ENCODE results near the gene VPS25.
"Not testable (repeated sequence)": the region's sequence is repeated elsewhere in the genome, so short reads cannot be mapped to it uniquely, and the experiment has no call there.

VPS25 gene

GRCh38 chr17:42773290-42774035, at the start of gene VPS25:
TSS of gene VPS25 (plus strand) at chr17:42773449. CDS start at chr17:42773476, 27 bp downstream.
- Mint-ChIP-seq H3K27ac (peak within 1 kb of the TSS; percentile 97 to 98), H3K27me3 (peaks cover 5% of the 10 kb centered on the region), H3K9me3 (no peaks in the 10 kb centered on the region), H3K4me3 (peak within 1 kb of the TSS; percentile 97 to 100), H3K4me1 (peaks cover 31% of the 10 kb centered on the region)
- peak; percentile 97 for ATAC-seq
- peak; percentile 65 to 76 for DNase-seq

- Mint-ChIP-seq H3K9me3 (no peaks in the 10 kb centered on the region), H3K4me1 (no peaks in the 10 kb centered on the region), H3K27me3 (no peaks in the 10 kb centered on the region), H3K27ac (no peak overlapping the region), H3K4me3 (no peak overlapping the region)
- no peak for ATAC-seq
- no peak for DNase-seq
Observed at GRCh38 chr17:42723636-42724035, 49.6 kb upstream of the VPS25 start.

DNA sequence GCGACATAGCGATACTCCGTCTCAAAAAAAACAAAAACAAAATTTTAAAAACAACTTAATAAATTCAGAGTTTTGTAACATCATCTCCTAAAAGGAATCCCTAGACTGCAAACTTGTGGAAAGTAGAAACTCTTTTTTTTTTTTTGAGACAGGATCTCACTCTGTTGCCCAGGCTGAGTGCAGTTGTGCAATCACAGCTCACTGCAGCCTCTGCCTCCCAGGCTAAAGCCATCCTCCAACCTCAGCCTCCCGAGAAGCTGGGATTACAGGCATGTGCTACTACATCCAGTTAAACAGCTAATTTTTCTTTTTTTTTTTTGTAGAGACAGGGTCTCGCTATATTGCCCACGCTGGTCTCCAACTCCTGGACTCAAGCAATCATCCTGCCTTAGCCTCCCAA, 48.1 kb upstream of the VPS25 start:
- H3K9me3 Mint-ChIP-seq, result no peaks in the 10 kb centered on the region
- ATAC-seq (no peak), DNase-seq (no peak)
- H3K27ac Mint-ChIP-seq, result no peak overlapping the region
- no peaks in the 10 kb centered on the region for H3K4me1 Mint-ChIP-seq
- no peaks in the 10 kb centered on the region for H3K27me3 Mint-ChIP-seq
- H3K4me3 Mint-ChIP-seq, result no peak overlapping the region

- no peaks in the 10 kb centered on the region for H3K9me3 Mint-ChIP-seq
- H3K4me3 Mint-ChIP-seq, result no peak overlapping the region
- no peaks in the 10 kb centered on the region for H3K27me3 Mint-ChIP-seq
- H3K27ac Mint-ChIP-seq, result no peak overlapping the region
- no peak for ATAC-seq
- H3K4me1 Mint-ChIP-seq, result peaks cover 18% of the 10 kb centered on the region
- DNase-seq, result no peak
Observed at GRCh38 chr17:42740699-42741098, 32.5 kb upstream of the VPS25 start.

DNA sequence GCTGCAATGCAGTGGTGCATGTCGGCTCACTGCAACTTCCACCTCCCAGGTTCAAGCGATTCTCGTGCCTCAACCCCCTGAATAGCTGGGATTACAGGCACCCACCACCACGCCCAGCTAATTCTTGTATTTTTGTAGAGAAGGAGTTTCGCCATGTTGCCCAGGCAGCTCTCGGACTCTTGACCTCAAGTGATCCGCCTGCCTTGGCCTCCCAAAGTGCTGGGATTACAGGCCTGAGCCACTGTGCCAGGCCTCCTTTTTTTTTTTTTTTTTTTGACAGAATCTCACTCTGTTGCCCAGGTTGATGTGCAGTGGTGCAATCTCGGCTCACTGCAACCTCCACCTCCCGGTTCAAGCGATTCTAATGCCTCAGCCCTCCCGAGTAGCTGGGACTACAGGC, 30.3 kb upstream of the VPS25 start:
- not testable (repeated sequence) for H3K27me3 Mint-ChIP-seq, H3K27ac Mint-ChIP-seq, H3K4me3 Mint-ChIP-seq, DNase-seq, H3K9me3 Mint-ChIP-seq, ATAC-seq
- H3K4me1 Mint-ChIP-seq, result peaks cover 18% of the 10 kb centered on the region

- DNase-seq (no peak), ATAC-seq (no peak)
- Mint-ChIP-seq H3K9me3 (no peaks in the 10 kb centered on the region), H3K4me3 (peak overlapping the region; percentile 87 to 90), H3K27ac (peak overlapping the region; percentile 94 to 97), H3K4me1 (peaks cover 18% of the 10 kb centered on the region), H3K27me3 (peaks cover 10% of the 10 kb centered on the region)
Observed at GRCh38 chr17:42743595-42744282, 29.5 kb upstream of the VPS25 start.

DNA sequence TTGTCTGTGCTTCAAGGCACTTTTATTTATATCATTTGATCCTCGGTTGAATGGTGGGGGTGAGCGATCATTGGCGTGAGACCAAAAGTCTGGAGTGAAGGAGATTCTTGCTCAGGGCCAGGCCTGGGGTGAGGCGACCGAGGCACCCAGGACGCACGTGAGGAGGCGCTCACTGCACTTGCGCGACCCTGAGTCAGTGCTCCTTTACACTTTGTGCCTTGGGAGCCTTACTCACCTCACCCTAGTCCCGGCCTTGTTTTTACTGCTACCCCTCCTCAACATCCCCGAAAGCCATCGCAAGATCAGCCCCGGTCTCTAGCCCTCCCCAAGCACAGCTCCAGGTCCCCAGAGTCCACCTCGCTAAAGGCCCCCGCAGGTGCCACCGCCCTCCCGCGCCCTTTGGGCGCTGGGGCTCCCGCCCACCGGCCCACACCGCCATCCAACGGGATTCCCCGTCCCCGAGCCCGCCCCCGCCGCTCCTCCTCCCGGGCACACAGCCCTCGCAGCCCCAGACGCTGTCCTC, 28.9 kb upstream of the VPS25 start:
- Mint-ChIP-seq H3K4me3 (peak overlapping the region; percentile 87 to 90), H3K4me1 (peaks cover 18% of the 10 kb centered on the region), H3K27me3 (peaks cover 16% of the 10 kb centered on the region), H3K27ac (peak overlapping the region; percentile 94 to 97), H3K9me3 (no peaks in the 10 kb centered on the region)
- DNase-seq (peak in 1 of 2 donors; percentile 73), ATAC-seq (peak; percentile 85)

DNA sequence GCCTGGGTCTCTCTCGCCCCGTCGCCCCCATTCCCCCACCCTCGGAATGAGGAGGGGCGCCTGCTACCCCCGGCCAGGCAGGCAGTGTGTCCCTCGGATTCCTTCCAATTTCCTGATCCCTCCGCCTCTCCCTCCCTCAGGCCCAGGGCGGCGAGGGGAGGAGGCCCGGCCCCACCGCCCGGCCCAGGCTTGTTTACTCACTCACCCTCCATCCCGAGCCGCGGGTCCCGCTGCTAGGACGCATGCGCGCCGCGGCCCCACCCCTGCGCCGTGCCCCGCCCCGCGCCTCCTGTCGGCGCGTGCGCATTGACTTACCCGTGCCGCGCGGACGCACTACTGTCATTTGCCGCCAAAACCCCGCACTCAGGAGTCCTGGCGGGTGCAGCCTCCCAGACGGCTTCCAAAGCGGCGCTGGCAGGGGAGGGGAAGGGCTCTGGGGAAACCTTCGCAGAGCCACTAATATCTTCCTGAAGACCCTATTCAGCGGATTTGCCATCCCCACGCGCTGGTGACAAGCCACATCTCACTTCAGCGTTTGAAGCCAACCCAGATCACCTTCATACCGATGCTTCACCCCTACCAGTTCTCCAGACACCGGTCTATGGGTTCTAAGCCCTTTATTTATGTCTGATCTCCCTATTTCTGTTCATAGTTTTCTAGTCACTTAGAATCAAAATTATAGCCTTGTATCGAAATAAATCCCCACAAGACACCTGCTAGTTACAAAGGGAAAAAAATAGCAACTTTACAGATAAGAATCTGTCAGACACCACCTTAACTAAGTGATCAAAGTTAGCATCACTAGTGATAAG, 28.2 kb upstream of the VPS25 start, which contains the start of gene EZH1:
TSS of gene EZH1 (minus strand) at position 235 of the 812 bp plus-strand sequence. CDS start 16,099 bp downstream, outside the sequence.
- DNase-seq, result peak; percentile 94 to 96
- H3K27ac Mint-ChIP-seq, result peak within 1 kb of the TSS; percentile 94 to 97
- H3K9me3 Mint-ChIP-seq, result no peaks in the 10 kb centered on the region
- peaks cover 18% of the 10 kb centered on the region for H3K27me3 Mint-ChIP-seq
- ATAC-seq, result peak; percentile 93
- peaks cover 18% of the 10 kb centered on the region for H3K4me1 Mint-ChIP-seq
- peak within 1 kb of the TSS; percentile 87 to 90 for H3K4me3 Mint-ChIP-seq

DNA sequence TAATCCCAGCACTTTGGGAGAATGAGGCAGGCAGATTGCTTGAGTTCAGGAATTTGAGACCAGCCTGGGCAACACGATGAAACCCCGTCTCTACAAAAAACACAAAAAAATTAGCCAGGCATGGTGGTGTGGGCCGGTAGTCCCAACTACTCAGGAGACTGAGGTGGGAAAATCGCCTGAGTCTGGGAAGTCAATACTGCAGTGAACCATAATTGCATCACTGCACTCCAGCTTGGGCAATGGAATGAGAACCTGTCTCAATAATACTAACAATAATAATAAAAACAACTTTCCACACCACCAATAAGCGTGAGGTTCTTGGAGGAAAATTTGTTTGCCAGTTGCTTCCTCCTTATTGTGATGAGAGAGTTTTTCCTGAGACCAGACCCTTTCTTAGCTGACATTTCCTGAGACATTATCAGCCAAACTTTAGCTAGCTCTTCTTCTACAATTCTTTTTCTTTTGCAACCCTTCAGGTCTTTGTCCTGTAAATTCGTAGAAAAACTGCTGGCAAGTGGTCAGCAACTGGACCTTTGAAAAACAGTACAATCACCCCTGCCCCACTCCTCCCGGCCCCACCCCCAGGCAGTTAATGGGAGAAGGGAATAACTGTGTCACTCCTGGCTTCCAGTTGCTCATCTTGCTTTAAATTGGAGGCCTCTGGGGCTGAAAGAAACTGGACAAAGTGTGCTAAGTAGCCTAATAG, 24.9 kb upstream of the VPS25 start:
- peaks cover 17% of the 10 kb centered on the region for H3K4me1 Mint-ChIP-seq
- ATAC-seq (no peak), DNase-seq (no peak)
- H3K9me3 Mint-ChIP-seq, result no peaks in the 10 kb centered on the region
- peaks cover 32% of the 10 kb centered on the region for H3K27me3 Mint-ChIP-seq
- no peak overlapping the region for H3K4me3 Mint-ChIP-seq
- H3K27ac Mint-ChIP-seq, result no peak overlapping the region

GRCh38 chr17:42748908-42749798, 24.1 kb upstream of the VPS25 start:
- Mint-ChIP-seq H3K27me3 (peaks cover 38% of the 10 kb centered on the region), H3K9me3 (no peaks in the 10 kb centered on the region), H3K4me1 (peaks cover 9% of the 10 kb centered on the region), H3K4me3 (no peak overlapping the region), H3K27ac (no peak overlapping the region)
- ATAC-seq (no peak), DNase-seq (no peak)

DNA sequence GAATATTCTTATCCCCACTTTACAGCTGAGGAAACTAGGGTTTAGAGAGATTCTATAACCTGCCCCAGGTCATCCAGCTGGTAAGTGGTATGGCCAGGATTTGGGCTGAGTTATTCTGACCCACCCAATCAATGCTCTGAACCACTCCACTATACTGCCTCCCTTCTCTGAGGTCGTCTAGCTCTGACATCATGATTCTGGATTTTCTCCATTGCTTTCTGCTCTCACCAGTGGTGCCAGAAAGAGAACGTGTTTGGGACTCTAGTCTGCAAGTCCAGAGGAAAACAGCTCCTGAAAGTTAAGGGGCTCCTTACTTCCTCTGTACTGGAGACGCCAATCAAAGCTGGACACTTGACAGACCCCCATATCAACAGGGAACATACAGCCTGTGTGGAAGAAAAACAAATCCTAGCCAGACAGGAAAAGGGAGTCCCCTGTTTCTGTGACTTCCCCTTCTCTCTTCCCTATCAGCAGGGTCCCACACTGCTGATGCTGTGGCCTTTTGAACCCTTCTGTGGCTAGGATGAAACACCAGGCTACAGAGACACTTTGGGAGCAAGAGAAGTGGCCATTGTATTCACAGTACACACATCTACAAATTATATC, 22.4 kb upstream of the VPS25 start:
- DNase-seq (no peak), ATAC-seq (no peak)
- Mint-ChIP-seq H3K27ac (no peak overlapping the region), H3K27me3 (peaks cover 52% of the 10 kb centered on the region), H3K4me1 (no peaks in the 10 kb centered on the region), H3K9me3 (no peaks in the 10 kb centered on the region), H3K4me3 (no peak overlapping the region)

DNA sequence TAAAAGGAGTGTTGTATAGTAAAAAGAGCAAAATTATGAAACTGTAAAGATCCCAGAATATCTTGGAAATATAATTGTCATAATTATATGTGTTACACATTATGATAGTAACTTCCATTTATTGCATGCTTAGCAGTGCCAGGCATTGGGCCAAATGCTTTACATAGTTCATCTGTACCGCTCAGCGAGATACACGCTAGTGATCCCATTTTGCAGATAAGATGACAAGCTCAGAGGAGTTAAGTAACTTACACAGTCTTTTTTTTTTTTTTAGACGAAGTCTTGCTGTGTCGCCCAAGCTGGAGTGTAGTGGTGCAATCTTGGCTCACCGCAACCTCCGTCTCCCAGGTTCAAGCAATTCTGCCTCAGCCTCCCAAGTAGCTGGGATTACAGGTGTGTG, 21.6 kb upstream of the VPS25 start:
- Mint-ChIP-seq H3K27ac (no peak overlapping the region), H3K4me1 (no peaks in the 10 kb centered on the region), H3K9me3 (no peaks in the 10 kb centered on the region), H3K27me3 (peaks cover 54% of the 10 kb centered on the region), H3K4me3 (no peak overlapping the region)
- no peak for DNase-seq
- ATAC-seq, result no peak

DNA sequence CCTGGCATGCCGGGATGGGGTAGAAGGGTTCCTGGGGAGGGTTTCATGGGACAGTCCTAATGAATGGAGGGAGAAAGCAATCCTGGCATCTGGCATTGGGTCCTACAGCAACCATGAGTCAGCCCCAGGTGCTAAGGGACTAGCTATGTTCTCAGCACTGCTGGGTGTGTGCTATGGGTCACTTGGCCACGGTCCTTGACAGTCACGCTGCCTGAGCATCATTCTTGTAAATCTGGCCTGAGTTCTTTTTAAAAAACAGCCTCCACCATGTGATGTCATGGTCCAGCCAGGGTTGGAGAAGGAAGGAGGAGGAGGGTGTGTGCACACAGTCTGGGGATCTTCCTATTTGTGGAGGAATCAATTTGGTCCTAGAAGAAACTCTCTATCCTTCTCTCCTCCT, 18.5 kb upstream of the VPS25 start:
- Mint-ChIP-seq H3K27me3 (peaks cover 62% of the 10 kb centered on the region), H3K4me1 (peaks cover 5% of the 10 kb centered on the region)
- no peak for DNase-seq

More for the DNA sequence above, 18.5 kb upstream of the VPS25 start:
- no peak for ATAC-seq
- Mint-ChIP-seq H3K27ac (no peak overlapping the region), H3K9me3 (no peaks in the 10 kb centered on the region), H3K4me3 (no peak overlapping the region)

Data from stimulated activated naive CD8-positive, alpha-beta T cell treated with anti-CD3 and anti-CD28 coated beads, Interleukin-15, amount 100 ng/mL, for 72 hours (primary cell).